HEK293T (cell line): ENCODE measurements around the gene SSTR1.

Source experiments
- BHLHE40 ChIP-seq: fragments of 450-650 bp; IDR thresholded peaks from 2 replicates; pipeline ENCODE4 v1.6.1; 2016; ENCODE audit warnings: mild to moderate bottlenecking, moderate library complexity, borderline replicate concordance
- CTBP1 ChIP-seq: fragments of 450-650 bp; IDR thresholded peaks from 2 replicates; pipeline ENCODE4 v1.6.1; 2016; ENCODE audit warnings: borderline replicate concordance
- ELF4 ChIP-seq: fragments of 450-650 bp; IDR thresholded peaks from 2 replicates; pipeline ENCODE4 v1.6.1; 2017; ENCODE audit warnings: antibody characterized with exemption
- FOXK2 ChIP-seq: fragments of 450-650 bp; IDR thresholded peaks from 2 replicates; pipeline ENCODE4 v1.6.1; 2016; ENCODE audit warnings: mild to moderate bottlenecking
- FOXM1 ChIP-seq: fragments of 450-650 bp; IDR thresholded peaks from 2 replicates; pipeline ENCODE4 v1.6.1; 2017; ENCODE audit warnings: mild to moderate bottlenecking, borderline replicate concordance
- HDGF ChIP-seq: fragments of 450-650 bp; IDR thresholded peaks from 2 replicates; pipeline ENCODE4 v1.6.1; 2017; ENCODE audit warnings: antibody characterized with exemption, borderline replicate concordance
- L3MBTL2 ChIP-seq: fragments of 450-650 bp; conservative IDR thresholded peaks from 2 replicates; pipeline ENCODE4 v1.6.1; 2016; ENCODE audit warnings: mild to moderate bottlenecking
- LEF1 ChIP-seq: fragments of 450-650 bp; IDR thresholded peaks from 2 replicates; pipeline ENCODE4 v1.6.1; 2017; ENCODE audit warnings: mild to moderate bottlenecking, borderline replicate concordance
- NFRKB ChIP-seq: fragments of 450-650 bp; IDR thresholded peaks from 2 replicates; pipeline ENCODE4 v1.6.1; 2016; ENCODE audit warnings: mild to moderate bottlenecking, moderate library complexity
- SP1 ChIP-seq: fragments of 450-650 bp; IDR thresholded peaks from 2 replicates; pipeline ENCODE4 v1.6.1; 2017
- TARDBP ChIP-seq: fragments of 450-650 bp; IDR thresholded peaks from 2 replicates; pipeline ENCODE4 v1.6.1; 2016
- ZNF384 ChIP-seq: fragments of 450-650 bp; IDR thresholded peaks from 2 replicates; pipeline ENCODE4 v1.6.1; 2016

- no peak for TF ChIP-seq CTBP1
- TF ChIP-seq FOXM1 = no peak
- no peak for TF ChIP-seq SP1
- TF ChIP-seq FOXK2 = no peak
- TF ChIP-seq TARDBP = no peak
- TF ChIP-seq NFRKB = no peak
- TF ChIP-seq BHLHE40 = no peak
- TF ChIP-seq L3MBTL2 = no peak
- TF ChIP-seq LEF1 = no peak
- TF ChIP-seq HDGF = no peak
- no peak for TF ChIP-seq ELF4
- TF ChIP-seq ZNF384 = no peak
These were observed 4.4 kb downstream of the SSTR1 start for GRCh38 chr14:38212111-38212510.
